GM20000 (cell line): ENCODE data around the gene SLC15A3.

Experiments used
- DNase-seq: peaks from one replicate; pipeline ENCODE4 v3.0.0; 2012; ENCODE audit warnings: low spot score
- CTCF ChIP-seq: IDR thresholded peaks from 2 replicates; pipeline ENCODE4 v1.5.1; 2012; ENCODE audit warnings: mild to moderate bottlenecking, control low read depth; ENCODE audit errors: extremely low read depth, missing control alignments

Gene SLC15A3

GRCh38 chr11:60924906-60925853 is 26.8 kb downstream of the SLC15A3 start:
- peak; percentile 61 for DNase-seq

GRCh38 chr11:60924110-60924905 is 27.7 kb downstream of the SLC15A3 start, which contains the start of gene TMEM132A:
Gene TMEM132A, plus strand, starts transcription at chr11:60924460. Its CDS starts 174 bp downstream, at chr11:60924634.
- TF ChIP-seq CTCF: no peak
- peak; percentile 86 for DNase-seq

More at GRCh38 chr11:60924906-60925853, 26.8 kb downstream of the SLC15A3 start:
- no peak for TF ChIP-seq CTCF

GRCh38 chr11:60923800-60924109 is 28.2 kb downstream of the SLC15A3 start:
- DNase-seq: no peak
- no peak for TF ChIP-seq CTCF

- no peak for DNase-seq
Observed at GRCh38 chr11:60923326-60923725, 28.6 kb downstream of the SLC15A3 start.

GRCh38 chr11:60922906-60923305 is 29.1 kb downstream of the SLC15A3 start:
- no peak for DNase-seq
- TF ChIP-seq CTCF: no peak

More at GRCh38 chr11:60923326-60923725, 28.6 kb downstream of the SLC15A3 start:
- no peak for TF ChIP-seq CTCF

- DNase-seq: no peak
- no peak for TF ChIP-seq CTCF
Observed at GRCh38 chr11:60921777-60922335, 30.1 kb downstream of the SLC15A3 start.
